Activated CD8-positive, alpha-beta memory T cell treated with anti-CD3 and anti-CD28 coated beads, Interleukin-2, amount 50 U/mL, for 1 hour (primary cell): ENCODE measurements around the gene SCAMP1.

Experiments used
- DNase-seq: peaks from one replicate; pipeline ENCODE4 v3.0.0-alpha.2; 2020; ENCODE audit errors: extremely low read depth

The SCAMP1 gene

DNA sequence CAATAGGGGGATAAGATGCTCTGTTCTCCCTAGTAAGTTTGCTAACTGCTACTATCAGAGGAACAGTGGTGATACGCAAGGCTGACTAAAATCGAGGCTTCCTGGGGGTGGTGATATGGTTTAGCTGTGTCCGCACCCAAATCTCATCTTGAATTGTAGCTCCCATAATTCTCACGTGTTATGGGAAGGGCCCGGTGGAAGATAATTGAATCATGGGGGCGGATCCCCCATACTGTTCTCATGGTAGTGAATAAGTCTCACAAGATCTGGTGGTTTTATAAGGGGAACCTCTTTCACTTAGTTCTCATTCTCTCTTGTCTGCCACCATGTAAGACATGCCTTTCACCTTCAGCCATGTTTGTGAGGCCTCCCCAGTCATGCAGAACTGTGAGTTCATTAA is 153.0 kb downstream of the SCAMP1 start:
- no peak for DNase-seq

- no peak for DNase-seq
Measured at GRCh38 chr5:78514427-78515330, 154.3 kb downstream of the SCAMP1 start.

GRCh38 chr5:78515670-78516069 is 155.3 kb downstream of the SCAMP1 start:
- DNase-seq = no peak

GRCh38 chr5:78518365-78519197 is 158.2 kb downstream of the SCAMP1 start:
- DNase-seq = no peak

DNA sequence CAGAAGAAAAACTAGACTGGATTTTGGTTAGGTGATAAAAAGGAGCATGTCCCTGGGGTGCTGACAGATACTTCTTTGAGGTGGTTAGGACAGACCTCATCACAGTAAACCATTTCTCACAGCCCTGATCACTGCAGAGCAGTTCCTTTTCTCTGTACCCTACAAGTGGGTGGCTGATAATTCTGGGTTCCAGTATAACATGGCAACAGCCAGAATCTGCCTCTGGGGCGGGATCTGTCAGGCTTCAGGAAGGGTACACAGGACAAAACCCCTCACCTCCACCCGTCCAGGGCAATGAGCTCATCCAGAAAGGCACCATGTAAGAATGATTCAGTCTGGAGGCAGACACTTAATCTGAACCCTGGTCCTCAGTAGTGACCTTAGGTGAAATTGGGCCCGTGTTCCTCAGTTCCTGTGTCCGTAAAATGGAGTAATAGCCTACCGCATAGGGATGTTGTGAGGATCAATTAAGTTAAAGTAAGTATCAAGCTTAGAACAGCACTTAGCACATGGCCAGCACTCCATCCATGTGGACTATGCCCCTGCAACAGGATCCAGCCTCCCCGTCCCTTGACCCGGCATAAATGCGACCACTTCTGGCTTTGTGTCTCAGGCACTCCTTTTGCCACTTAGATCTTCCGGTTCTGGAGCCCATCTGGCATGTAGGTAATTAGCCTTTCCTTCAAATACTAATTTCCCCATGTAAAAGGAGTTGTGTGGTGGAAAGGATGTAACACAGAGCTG is 159.0 kb downstream of the SCAMP1 start:
- no peak for DNase-seq

GRCh38 chr5:78521455-78521854 is 161.0 kb downstream of the SCAMP1 start:
- no peak for DNase-seq

DNA sequence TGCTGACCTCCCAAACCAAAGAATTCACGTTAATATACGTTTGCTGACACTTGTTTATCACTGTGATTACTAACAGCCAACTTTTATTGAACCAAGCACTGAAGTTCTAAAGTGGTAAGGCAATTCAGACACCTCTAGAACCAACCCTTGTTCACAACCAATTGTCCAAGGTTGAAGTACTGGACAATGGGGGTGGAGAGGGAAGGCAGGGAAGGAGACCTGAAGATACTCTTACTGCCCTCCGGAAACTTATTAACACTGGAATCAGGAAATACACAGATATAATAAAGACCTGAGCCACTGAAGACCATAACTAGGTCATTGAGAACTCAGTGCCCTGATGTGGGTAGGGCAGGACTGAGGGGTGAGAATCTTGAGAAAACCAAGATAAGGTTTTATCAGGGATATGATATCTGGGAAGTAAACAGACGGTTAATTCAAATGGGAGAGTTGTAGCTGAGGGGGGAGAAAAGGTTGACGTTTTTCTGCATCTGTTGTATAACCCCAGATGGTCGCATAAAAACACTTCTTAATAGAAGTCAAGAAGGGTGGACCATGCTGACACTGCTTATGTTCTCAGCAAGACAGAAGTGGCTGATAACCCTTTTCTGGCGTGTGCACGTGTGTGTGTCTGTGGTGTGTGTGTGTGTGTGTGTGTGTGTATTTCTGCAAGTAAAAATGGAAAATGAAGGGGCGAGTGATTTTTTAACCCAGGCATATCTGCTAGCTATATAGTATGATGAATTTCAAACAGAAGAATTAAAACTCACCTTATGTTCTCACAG is 162.3 kb downstream of the SCAMP1 start:
- no peak for DNase-seq

GRCh38 chr5:78523314-78524193 is 163.1 kb downstream of the SCAMP1 start:
- no peak for DNase-seq

DNA sequence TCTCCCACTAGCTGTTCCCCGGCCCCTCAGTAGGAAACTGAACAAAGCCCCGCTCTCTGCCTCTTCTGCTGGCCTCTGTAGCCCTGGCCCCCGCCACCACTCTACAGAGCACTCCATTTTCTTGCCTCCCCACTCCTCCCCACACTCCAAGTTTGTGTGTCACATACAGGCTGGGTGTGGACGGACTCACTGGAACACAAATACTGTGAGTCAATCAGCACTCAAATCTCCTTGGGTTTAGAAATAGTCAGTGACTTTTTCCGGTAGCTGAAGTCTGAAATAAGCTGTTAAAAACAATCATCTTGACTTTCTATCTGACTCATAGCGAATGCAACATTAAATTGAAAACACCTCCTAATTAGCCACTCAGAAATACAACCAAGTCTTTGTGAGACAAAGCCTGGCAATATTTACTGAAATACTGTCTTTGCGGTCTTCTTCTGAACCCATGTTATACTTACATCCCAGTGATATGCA is 165.7 kb downstream of the SCAMP1 start:
- DNase-seq = no peak

DNA sequence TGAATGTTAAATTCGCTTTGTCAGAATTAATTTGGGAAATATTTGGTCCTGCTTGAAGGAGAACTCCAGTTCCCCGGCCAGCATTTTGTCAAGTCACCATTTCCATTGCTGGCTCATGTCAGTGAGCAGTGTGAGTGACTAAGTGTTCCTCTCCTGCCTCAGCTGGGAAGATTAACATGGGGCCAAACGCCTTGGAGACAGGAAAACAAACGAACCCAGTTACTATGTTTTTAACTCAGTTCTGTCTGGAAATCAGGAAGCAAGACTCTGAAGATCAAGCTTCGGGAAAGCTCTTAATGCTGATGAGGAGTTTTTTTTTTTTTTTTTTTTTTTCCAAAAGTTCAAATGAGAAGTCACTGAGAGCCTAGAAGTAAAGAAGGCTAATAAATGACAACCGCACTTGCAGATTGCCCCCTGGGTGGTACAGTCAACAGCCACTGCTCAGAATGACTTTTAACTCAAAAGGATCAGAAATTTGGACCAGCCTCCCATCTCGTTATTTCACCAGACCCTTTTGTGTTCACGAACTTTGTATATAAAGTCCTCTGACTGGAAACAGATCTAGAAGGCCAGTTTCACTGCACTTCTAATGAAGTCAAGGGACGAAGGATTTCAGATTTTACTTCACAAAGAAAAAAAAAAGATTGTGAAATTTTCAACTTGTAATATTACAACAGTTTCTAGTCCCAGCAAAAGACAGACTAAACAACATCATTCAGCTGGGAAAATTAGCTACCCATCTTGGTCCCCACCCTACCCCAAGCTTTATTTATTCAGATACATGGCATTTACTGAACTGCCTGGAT is 166.8 kb downstream of the SCAMP1 start:
- DNase-seq = no peak

DNA sequence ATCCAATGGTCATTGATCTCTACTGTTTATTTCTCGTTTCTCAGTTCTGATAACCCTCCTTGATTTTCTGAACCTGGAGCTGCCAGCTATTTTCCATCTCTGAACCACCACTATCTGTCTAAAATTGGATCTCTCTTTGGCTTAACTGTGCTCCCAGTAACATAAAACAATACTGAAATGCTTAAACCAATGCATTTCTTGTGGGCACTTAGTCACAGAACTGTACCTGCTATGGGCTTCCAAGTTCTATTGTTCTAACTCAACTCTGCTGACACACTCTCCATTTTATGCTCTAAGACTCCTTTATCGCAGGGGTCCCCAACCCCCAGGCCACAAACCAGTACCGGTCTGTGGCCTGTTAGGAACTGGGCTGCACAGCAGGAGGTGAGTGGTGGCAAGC is 167.5 kb downstream of the SCAMP1 start:
- DNase-seq = no peak
